GM18517 (cell line): ENCODE results near the gene ANO10.

Experiments used
- ATAC-seq: cut with Tn5 transposase; IDR thresholded peaks from one replicate; pipeline ENCODE4 v1.9.1; 2021; ENCODE audit warnings: mild to moderate bottlenecking, moderate library complexity; ENCODE audit not compliant: unreplicated experiment

Gene ANO10

GRCh38 chr3:43326891-43327581 lies 294.8 kb downstream of the ANO10 start:
- ATAC-seq = no peak

GRCh38 chr3:43323541-43323940 lies 298.3 kb downstream of the ANO10 start:
- no peak for ATAC-seq

- ATAC-seq = no peak
Measured at GRCh38 chr3:43320288-43320687, 301.5 kb downstream of the ANO10 start.

- no peak for ATAC-seq
Measured at GRCh38 chr3:43319794-43320193, 302.0 kb downstream of the ANO10 start.

- no peak for ATAC-seq
Measured at GRCh38 chr3:43319376-43319775, 302.4 kb downstream of the ANO10 start.

- ATAC-seq = no peak
Measured at GRCh38 chr3:43317461-43318316, 304.1 kb downstream of the ANO10 start.

- no peak for ATAC-seq
Measured at GRCh38 chr3:43316783-43317460, 304.9 kb downstream of the ANO10 start.
